Measurements from ENCODE around the gene PRICKLE3.
"Not testable (repeated sequence)": the region's sequence is repeated elsewhere in the genome, so short reads cannot be mapped to it uniquely, and the experiment has no call there.

Gene PRICKLE3

DNA sequence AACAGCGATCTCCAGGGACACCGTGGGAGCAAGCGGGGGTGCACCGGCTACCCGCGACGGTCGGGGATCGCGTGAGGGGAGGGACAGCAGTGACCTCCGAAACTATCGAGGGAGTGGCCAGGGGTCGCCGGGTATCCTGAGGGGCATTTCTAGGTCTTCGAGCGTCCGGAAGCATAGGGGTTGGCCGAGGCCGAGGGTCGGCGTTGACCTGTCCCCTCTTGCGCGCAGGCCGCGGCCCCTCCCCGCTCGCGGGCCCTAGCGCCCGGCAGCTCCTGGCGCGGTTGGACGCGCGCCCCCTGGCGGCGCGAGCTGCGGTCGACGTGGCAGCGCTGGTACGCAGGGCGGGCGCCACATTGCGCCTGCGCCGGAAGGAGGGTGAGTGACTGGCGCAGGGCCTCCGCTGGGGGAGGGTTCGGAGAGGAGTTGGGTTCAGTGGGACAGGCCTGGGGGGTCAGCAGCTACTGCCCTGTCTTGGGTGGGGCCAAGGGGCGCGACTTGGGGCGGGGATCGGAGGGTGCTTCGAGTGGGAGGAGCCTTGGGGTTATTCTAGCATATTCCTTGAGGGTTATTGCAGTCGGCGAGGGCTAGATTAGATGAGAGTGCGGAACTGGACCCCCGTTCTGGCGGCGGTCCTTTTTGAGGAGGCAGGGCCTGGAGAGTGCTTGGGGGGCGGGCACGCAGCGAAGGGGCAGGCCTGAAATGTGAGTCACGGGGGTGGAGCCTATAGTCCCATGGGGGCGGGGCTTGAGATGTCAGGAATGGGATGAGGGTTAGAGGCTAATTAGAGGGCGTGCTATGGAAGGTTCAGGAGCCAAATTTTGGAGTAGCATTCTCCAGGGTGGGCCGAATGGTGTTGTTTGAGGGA lies 22.4 kb downstream of the PRICKLE3 start:
- peak in 2 of 3 donors; percentile 64 to 69 for DNase-seq (ENCODE audit: low read depth in 3 of 3, low spot score in 1 of 3)

DNA sequence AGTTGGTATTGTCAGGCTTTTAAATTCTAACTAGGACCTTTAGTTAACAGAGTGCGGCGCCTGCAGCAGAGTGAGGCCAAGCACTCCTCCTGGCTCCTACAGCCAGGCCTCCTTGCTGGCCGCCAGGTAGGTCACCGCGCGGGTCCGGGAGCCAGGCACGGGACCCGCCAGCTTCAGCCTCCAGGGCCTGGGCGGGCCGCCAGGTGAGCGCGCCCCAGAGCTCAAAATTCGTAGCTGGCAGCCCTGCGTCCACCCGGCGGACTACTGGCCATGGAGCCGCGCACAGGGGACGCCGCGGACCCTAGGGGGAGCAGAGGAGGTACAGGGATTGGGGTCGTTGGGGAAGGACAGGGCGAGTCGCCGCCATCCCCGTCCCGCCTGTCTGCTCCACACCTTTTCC lies 23.6 kb downstream of the PRICKLE3 start, which contains the start of gene MAGIX:
Gene MAGIX (plus strand): TSS at position 139 of the 400 bp plus-strand sequence. CDS start 132 bp downstream, at position 271.
- DNase-seq (ENCODE audit: low read depth in 3 of 3, low spot score in 1 of 3), result no peak

DNA sequence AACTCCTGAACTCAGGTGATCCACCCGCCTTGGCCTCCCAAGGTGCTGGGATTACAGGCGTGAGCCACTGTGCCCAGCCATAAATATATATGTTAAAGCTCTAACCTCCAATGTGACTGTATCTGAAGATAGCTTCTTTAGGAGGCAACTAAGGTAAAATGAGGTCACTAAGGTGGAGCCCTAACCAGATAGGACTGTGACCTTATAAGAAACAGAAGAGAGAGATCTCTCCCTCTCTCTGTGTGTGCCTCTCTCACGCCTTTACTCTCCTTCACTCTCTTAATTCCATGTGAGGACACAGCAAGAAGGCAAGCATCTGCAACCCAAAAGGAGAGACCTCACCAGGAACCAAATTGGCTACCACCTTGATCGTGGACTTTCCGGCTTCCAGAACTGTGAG lies 24.5 kb downstream of the PRICKLE3 start:
- no peak for DNase-seq (ENCODE audit: low read depth in 3 of 3, low spot score in 1 of 3)

DNA sequence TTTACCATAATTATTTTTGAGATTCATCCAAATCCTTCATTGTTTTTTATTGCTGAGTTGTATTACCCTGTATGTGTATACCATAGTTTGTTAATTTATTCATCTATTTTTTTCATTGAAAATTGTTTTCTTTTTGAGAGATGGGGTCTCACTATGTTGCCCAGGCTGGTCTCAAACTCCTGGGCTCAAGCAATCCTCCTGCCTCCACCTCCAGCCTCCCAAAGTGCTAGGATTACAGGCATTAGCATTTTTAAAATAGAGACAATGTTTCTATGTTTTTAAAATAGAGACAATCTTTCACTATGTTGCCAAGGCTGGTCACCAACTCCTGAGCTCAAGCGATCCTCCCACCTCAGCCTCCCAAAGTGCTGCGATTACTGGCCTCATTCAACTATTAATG lies 25.3 kb downstream of the PRICKLE3 start:
- DNase-seq (ENCODE audit: low read depth in 3 of 3, low spot score in 1 of 3), result no peak

DNA sequence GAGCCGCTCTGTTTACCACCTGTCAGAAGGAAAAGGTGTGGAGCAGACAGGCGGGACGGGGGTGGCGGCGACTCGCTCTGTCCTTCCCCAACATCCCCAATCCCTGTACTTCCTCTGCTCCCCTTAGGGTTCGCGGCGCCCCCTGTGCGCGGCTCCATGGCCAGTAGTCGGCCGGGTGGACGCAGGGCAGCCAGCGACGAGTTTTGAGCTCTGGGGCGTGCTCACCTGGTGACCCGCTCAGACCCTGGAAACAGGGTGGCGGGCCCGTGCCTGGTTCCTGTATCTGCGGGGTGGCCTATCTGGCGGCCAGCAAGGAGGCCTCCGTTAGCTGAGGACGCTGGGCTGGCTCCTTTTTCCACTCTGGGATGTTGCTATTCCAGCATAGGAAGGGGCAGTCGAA lies 29.0 kb downstream of the PRICKLE3 start:
- DNase-seq (ENCODE audit: low read depth in 3 of 3, low spot score in 1 of 3), result no peak

DNA sequence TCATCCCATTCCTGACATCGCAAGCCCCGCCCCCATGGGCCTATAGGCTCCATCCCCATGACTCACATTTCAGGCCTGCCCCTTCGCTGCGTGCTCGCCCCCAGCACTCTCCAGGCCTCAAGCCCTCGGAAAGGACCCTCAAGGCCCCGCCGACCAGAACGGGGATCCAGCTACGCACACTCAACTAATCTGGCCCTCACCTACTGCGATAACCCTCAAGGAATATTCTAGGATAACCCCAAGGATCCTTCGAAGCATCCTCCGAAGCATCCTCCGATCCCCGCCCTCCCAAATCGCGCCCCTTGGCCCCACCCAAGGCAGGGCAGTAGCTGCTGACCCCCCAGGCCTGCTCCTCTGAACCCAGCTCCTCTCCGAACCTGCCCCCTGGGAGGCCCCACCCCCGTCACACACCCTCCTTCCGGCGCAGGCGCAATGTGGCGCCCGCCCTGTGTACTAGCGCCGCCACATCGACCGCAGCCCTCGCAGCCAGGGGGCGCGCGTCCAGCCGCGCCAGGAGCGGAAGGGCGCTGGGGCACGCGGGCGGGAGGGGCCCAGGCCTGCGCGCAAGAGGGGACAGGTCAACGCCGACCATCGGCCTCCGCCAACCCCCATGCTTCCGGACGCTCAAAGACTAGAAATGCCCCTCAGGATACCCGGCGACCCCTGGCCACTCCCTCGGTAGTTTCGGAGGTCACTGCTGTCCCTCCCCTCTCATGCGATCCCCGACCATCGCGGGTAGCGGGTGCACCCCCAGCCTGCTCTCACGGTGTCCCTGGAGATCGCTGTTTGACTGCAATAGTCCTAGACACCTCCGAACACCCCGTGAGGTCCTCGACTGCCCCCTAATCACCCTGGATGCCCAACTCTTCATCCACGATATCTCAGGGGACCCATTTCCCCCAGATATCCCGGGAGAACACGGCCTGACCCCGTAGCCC lies 30.0 kb downstream of the PRICKLE3 start:
- peak; percentile 64 to 75 (median 66) for DNase-seq (ENCODE audit: low read depth in 3 of 3, low spot score in 1 of 3)

DNA sequence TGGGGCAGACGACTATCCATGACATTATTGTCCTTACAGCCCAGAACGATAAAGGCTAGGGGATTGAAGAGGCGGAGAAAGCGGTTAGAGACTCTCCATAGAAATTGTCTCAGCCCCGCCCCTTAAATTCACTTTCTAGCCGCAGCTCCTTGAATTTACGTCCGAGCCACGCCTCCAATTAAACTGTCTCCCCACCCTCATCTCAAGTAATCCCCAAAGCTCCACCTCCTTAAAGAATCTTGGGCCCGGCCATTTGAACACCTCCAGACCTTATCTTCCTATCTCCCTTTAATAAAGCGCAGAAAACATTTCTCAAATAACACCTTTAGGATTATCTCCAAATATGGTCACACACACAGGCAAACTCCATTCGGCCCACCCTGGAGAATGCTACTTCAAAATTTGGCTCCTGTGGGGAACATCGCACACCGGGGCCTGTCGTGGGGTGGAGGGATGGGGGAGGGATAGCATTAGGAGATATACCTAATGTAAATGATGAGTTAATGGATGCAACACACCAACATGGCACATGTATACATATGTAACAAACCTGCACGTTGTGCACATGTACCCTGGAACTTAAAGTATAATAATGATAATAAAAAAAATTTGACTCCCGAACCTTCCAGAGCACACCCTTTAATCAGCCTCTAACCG lies 30.8 kb downstream of the PRICKLE3 start:
- no peak for DNase-seq (ENCODE audit: low read depth in 3 of 3, low spot score in 1 of 3)

DNA sequence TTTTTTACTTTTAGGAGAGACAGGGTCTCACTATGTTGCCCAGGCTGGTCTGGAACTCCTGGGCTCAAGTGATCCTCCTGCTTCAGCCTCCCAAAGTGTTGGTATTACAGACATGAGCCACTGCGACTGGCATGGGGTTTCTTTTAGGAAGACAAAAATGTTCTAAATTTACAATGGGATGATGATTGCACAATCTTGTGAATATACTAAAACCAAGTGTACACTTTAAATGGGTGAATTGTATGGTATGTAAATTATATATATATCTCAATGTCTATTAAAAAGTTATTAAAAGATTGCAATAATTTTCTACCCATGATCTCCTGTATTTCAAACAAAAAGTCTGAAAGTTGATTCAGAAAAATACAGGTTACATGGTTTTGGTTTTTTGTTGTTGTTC lies 32.7 kb downstream of the PRICKLE3 start:
- no peak for DNase-seq (ENCODE audit: low read depth in 3 of 3, low spot score in 1 of 3)

DNA sequence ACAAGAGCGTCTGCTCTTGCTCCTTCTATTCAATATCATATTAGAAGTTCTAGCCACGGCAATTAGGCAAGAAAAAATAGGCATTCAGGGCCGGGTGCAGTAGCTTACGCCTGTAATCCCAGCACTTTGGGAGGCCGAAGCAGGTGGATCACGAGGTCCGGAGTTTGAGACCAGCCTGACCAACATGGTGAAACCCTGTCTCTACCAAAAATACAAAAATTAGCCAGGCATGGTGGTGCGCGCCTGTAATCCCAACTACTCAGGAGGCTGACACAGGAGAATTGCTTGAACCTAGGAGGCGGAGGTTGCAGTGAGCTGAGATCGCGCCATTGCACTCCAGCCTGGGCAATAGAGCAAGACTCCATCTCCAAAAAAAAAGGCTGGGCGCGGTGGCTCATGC lies 36.9 kb downstream of the PRICKLE3 start:
- DNase-seq (ENCODE audit: low read depth in 3 of 3, low spot score in 1 of 3), result not testable (repeated sequence)

DNA sequence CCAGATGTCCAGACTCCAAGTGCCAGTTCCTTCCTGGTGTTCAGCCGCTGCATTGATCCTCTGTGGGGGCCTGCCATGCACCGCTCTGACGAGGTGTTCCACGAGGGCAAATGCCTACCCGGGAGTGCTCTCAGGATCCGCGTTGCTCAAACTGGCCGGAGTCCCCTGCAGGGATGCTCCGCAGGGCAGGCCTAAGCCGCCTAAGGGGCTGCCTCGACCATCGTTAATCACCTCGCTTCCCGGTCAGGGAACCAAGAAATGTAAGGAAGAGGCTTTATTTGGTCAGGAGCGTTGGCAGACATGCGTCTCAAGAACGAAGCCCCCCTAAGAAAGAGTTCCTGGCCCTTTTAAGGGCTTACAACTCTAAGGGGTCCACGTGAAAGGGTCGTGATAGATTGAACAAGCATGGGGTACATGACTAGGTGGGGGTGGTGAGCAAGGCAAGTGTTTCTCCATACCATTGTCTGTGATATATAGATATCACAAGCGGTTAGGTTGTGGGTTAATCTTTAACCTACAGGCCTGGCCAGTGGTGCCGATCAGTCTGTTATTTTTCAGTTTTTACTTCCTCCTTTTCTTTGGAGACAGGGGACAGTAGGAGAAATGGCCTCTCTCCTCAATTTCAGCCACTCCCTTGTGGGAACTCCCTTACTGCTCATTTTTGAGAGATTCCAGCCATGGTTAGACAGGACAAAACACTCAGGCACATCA lies 37.6 kb downstream of the PRICKLE3 start:
- DNase-seq (ENCODE audit: low read depth in 3 of 3, low spot score in 1 of 3), result not testable (repeated sequence)

DNA sequence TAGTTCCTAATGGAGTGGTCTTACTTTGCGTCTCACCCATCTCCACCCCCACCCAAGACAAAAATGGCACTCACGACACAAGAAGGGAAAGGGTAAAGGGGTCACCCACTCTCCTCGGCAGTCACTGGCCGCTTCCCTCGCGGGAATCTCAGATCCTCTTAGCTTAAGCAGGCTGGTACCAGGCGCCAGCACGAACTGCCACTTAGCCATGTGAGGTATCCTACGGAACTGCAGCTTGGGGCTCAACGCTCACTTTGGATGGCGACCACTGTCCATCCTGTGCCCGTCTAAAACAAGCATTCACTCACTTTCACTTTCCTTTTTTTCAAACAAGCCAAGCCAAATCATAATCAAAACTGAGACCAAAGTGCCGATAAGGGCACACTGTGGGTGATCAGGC lies 38.2 kb downstream of the PRICKLE3 start:
- no peak for DNase-seq (ENCODE audit: low read depth in 3 of 3, low spot score in 1 of 3)

DNA sequence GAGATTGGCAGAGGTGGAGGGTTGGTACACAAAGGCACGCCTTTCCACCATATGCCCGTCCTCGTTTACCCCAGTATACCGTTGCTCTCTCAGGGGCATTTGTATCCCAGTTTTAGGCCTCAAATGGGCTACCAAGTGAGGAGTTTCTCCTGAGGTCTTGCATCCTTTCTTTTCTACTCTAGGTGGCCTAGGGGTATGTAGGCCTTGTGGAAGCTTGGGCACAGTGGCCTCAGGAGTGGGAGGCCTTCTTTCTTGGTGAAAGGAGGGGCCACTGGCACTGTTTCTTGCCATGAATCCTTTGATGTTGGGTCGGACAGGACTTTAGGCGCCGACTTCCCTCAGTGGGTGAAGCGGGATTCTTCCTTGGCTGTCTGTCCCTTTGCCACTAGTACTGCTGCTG lies 38.9 kb downstream of the PRICKLE3 start:
- DNase-seq (ENCODE audit: low read depth in 3 of 3, low spot score in 1 of 3), result no peak

DNA sequence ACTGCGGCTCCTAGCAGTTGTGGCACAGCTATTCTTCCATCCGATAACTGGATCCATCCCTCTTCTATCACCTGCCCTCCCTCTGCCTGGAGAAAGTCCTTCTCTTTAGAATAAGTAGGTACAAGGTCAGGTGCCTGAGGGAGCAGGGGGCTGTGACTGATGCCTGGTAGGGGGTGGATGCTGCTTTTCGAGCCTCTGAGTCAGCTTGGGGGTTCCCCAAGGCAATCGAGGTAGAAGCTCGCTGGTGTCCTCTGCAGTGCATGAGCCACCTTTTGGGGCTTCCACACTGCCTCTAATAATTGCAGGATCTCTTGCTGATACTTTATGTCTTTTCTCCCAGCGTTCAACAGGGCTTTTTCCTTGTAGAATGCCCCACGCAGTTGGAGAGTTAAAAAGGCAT lies 43.0 kb downstream of the PRICKLE3 start:
- DNase-seq (ENCODE audit: low read depth in 3 of 3, low spot score in 1 of 3), result not testable (repeated sequence)

DNA sequence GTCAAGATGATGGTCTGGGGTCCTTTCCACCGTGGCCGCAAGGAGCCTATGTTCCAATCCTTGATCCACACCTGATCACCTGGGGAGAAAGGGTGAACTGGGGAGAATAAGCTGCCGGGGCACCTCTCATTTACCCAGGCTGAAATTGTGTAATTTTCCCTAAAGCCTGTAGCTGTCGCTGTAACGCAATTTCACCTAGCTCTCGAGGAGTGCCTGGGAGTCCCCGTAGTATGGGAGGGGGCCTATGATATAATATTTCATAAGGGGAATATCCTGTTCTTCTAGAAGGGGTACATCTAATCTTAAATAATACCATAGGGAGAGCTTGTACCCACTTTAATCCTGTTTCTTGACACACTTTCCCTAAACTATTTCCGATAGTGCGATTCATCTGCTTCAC lies 43.9 kb downstream of the PRICKLE3 start:
- not testable (repeated sequence) for DNase-seq (ENCODE audit: low read depth in 3 of 3, low spot score in 1 of 3)

DNA sequence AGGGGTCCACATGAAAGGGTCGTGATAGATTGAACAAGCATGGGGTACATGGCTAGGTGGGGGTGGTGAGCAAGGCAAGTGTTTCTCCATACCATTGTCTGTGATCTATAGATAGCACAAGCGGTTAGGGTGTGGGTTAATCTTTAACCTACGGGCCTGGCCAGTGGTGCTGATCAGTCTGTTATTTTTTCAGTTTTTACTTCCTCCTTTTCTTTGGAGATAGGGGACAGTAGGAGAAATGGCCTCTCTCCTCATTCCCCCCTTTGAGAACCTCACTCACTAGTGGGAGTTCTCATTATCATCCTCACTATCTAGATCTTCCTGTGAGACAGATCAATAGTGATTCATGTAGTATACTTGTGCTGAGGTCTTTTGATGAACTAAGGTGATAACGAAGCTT lies 46.5 kb downstream of the PRICKLE3 start:
- no peak for DNase-seq (ENCODE audit: low read depth in 3 of 3, low spot score in 1 of 3)

DNA sequence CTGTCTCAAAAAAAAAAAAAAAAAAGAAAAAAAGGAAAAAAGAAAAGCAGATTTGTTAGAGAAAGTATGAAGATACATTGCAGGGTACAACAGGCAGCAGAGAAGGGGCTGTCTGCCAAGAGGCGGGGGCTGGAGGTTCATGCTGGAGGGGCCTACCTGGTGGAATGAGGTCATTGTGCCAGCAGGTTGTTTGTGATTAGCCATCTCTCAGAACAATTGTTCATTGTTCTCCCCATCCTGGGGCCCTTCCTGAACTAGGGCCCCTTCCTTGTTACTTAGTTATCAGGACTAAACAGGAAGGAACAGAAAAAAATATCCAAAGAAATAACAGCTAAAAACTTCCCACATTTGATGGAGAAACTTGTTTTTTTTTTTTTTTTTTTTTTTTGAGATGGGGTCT lies 48.7 kb downstream of the PRICKLE3 start:
- DNase-seq (ENCODE audit: low read depth in 3 of 3, low spot score in 1 of 3), result no peak

DNA sequence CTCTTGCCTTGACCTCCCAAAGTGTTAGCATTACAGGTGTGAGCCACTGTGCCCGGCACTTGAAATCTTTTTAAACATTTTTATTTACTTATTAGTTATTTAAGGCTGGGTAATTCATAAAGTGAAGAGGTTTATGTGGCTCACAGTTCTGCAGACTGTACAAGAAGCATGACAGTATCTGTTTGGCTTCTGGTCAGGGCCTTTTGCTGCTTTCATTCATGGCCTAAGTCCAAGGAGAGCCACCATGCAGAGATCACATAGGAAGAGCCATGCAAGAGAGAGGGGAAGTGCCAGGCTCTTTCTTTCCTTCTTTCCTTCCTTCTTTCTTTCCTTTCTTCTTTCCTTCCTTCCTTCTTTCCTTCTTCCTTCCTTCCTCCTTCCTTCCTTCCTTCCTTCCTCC lies 52.4 kb downstream of the PRICKLE3 start:
- no peak for DNase-seq (ENCODE audit: low read depth in 3 of 3, low spot score in 1 of 3)

DNA sequence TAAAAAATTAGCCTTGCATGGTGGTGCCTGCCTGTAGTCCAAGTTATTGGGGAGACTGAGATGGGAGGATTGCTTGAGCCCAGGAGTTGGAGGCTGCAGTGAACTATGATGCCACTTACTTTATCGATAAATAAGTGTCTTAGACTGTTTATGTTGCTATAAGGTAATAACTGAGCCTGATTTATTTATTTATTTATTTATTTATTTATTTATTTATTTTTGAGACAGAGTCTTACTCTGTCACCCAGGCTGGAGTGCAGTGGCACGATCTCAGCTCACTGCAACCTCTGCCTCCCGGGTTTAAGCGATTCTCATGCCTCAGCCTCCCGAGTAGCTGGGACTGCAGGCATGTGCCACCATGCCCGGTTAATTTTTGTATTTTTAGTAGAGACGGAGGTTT lies 53.9 kb downstream of the PRICKLE3 start:
- DNase-seq (ENCODE audit: low read depth in 3 of 3, low spot score in 1 of 3), result not testable (repeated sequence)

DNA sequence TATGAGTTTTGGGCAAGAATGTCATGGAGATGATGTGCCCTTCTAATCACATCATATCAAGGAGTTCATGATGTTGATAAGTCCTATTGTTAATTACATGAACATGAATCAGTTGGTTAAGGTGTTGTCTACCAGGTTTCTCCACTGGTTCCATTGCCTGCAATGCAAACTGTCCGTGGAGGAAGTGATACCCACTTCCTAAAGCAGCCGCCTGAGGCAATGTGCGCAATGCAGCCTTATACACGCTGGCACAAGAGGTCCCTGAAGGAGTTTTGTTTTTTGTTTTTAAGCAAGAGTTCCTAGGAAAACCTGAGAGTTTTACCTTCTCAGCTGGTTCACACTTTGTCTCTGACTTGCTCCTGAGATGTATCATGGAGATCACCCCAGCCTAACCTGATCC lies 56.7 kb downstream of the PRICKLE3 start:
- DNase-seq (ENCODE audit: low read depth in 3 of 3, low spot score in 1 of 3), result no peak

DNA sequence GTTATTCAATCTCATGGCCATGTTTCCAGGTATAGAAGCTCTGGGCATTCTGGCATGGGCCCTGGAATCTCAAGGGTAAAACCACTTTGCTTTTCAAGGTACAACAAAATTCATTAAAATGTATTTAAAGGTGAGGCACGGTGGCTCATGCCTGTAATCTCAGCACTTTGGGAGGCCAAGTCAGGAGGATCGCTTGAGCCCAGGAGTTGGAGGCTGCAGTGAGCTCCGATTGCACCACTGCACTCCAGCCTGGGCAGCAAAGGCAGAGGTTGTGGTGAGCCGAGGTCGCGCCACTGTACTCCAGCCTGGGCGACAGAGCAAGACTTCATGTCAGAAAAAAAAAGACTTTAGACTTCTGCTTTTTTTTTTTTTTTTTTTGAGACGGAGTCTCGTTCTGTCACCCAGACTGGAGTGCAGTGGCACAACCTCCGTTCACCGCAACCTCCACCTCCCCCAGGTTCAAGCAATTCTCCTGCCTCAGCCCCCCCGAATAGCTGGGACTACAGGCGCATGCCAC lies 58.4 kb downstream of the PRICKLE3 start:
- DNase-seq (ENCODE audit: low read depth in 3 of 3, low spot score in 1 of 3), result not testable (repeated sequence)

Data from stimulated activated CD4-positive, alpha-beta T cell treated with anti-CD3 and anti-CD28 coated beads, TNF-alpha, amount 100 ng/mL, for 1 hour (primary cell).